GM10266 (cell line): ENCODE measurements around the gene GRIN3B.

ENCODE experiments used
- DNase-seq: peaks from one replicate; pipeline ENCODE4 v3.0.0; 2012; ENCODE audit errors: extremely low spot score
- TF ChIP-seq, protein P1 (sequence below): IDR thresholded peaks from 2 replicates; pipeline ENCODE4 v1.5.1; 2012; ENCODE audit warnings: mild to moderate bottlenecking, low read depth; ENCODE audit not compliant: control insufficient read depth, insufficient read depth; ENCODE audit errors: missing control alignments

Gene GRIN3B

DNA sequence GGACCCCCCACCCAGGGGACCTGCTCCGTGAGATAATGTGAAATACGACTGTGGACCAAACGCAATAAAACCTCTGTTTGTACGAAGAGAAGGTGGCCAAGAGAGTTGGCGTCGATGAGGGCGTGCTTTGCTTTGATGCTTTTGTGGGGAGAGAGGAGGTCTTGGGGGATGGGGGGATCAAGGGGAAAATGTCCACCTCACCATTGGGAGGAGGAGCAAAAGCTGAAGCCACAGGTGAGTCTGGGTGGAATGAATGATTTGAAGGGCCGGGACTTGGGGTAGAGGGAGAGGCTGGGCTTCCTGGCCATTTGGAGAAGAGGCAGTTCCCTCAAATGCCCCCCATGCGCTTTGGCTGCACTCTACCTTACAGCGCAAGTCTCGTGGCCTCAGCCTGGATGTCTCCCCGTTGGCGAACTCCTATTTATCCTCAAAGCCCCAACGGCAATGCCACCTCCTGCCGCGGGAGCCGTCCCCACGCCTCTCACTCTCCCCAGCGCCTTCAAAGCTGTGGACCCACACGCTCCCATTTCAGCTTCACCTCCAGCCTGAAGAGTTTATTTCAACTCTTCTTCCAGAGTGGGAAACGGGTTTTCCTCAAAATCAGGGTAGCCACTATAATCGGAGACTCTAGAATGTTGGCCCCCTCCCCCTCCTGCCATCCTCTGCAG is 38.9 kb downstream of the GRIN3B start:
- TF ChIP-seq, protein P1, sequence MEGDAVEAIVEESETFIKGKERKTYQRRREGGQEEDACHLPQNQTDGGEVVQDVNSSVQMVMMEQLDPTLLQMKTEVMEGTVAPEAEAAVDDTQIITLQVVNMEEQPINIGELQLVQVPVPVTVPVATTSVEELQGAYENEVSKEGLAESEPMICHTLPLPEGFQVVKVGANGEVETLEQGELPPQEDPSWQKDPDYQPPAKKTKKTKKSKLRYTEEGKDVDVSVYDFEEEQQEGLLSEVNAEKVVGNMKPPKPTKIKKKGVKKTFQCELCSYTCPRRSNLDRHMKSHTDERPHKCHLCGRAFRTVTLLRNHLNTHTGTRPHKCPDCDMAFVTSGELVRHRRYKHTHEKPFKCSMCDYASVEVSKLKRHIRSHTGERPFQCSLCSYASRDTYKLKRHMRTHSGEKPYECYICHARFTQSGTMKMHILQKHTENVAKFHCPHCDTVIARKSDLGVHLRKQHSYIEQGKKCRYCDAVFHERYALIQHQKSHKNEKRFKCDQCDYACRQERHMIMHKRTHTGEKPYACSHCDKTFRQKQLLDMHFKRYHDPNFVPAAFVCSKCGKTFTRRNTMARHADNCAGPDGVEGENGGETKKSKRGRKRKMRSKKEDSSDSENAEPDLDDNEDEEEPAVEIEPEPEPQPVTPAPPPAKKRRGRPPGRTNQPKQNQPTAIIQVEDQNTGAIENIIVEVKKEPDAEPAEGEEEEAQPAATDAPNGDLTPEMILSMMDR, result no peak
- no peak for DNase-seq

DNA sequence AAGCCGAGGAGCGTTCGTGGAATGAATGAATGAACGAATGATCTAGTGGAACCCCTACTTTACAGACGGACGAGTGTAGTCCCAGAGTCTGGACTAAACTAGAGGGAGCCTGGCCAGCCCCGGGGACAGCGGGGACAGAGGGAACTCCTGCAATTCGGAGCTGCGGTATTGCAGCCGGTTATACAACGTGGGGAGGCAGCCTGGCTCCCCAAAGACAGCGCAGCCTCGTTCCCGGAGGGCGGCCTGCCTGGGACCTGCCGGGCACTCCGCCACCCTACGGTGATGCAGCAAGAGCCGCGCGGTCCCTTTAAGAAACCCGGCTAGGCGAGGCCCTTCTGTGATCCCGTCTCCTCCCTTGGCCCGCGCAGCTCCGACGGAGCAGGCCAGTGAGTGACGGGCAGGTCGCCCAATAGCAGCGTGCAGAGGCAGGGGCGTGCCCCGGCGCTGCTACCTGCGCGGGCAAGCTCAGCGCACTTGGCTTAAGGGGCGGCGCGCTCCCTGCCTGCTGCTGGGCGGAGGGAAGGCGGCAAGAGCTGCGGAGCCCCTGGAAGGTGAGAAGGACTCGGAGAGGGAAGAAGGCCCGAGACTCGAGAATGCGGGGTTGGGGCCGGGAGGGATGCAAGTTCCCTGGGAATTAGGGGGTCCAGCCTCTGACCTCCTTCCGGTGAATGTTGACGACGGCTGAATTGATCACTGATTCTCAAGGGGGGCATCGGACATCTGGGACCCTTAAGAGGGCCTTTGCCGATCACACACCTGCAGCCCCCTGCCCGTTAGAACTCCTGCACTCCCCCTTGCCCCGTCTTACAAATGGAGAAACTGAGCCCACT is 39.6 kb downstream of the GRIN3B start, which contains the start of gene ABCA7:
Gene ABCA7 (plus strand): TSS at position 462 of the 830 bp plus-strand sequence. CDS start 1,255 bp downstream, outside the sequence.
- DNase-seq, result peak; percentile 97
- TF ChIP-seq, protein P1, result no peak

DNA sequence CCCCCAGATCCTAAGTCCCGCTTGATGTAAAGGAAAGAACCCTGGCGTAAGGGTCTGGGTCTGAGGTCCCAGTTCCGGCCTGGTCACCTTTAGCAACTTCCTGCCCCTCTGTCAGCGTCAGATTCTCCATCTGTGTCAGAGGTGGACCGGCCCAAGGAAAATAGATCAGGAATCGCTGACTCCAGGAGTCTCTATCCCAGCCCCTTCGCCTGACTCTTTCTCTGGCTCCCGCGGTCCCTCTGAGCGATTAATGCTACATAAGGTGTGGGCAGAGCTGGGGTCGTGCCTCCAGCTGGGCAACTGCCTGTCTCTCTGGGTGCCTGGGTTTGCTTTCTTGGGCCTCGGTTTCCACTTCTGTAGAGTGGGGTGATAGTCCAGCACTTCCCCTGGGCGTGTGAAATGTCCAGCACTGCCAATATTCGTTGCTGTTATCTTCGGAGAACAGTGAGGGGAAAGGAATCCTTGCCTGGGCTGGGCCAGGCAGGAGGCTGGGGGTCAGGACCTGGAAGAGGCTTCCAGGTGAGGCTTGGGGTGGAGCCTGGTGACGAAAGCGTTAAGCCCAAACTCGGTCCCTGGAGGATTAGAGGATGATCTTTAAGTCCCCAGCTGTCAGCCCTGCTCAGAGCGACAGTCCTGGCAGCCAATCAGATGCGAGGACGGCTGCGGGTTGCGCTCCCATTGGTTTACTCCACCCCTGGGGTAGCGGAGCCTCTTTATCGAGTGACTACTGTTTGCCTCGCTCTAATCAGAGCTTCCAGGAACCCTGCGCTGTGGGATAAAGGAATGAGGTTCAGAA is 40.5 kb downstream of the GRIN3B start:
- TF ChIP-seq, protein P1, result no peak
- peak; percentile 99 for DNase-seq

DNA sequence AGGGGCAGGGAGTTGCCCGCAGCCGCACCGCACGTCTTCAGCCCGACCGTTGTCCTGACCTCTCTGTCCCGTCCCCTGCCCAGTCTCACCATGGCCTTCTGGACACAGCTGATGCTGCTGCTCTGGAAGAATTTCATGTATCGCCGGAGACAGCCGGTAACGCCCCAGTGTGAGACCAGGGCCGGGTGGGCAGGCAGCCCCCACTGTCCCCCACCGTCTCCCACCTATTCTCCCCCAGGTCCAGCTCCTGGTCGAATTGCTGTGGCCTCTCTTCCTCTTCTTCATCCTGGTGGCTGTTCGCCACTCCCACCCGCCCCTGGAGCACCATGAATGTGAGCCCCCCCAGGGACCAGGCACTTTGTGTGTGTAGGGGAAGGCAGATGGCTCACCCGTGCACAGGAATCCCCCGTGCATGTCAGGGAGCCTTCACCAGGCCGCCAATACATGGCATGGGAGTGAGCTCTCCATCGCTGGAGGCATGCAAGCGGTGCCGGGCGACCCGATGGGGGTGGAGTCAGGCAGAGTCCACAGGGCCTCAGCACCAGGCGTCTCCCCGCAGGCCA is 41.1 kb downstream of the GRIN3B start:
- TF ChIP-seq, protein P1, result no peak
- DNase-seq, result no peak

DNA sequence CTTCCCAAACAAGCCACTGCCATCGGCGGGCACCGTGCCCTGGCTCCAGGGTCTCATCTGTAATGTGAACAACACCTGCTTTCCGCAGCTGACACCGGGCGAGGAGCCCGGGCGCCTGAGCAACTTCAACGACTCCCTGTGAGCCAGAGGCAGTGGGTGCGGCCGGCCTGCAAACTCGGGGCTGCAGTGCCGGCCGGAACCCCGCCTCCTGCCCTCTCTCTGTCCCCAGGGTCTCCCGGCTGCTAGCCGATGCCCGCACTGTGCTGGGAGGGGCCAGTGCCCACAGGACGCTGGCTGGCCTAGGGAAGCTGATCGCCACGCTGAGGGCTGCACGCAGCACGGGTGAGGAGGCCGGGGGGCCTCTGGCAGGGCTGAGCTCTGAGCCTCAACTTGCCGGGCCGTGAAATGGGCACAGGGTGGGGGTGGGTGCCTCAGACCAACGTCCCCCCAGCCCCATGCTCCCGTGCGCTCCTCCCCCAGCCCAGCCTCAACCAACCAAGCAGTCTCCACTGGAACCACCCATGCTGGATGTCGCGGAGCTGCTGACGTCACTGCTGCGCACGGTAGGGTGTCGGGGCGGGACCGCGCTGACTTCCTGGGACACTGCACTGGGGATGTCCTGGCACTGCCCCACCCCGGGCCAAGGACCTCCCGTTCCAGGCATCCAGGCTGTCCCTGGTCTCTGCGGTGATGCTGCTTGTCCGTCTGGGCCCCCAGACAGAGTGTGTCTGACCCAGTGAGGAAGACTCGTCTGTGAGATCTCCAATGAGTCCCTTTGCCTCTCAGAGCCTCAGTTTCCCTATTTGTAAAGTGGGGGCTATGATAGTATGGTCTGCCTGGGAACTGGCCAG is 41.8 kb downstream of the GRIN3B start:
- DNase-seq, result no peak
- TF ChIP-seq, protein P1, result no peak
